OCI-LY3 (cell line): ENCODE results near the gene RAB11FIP5.

Experiments used
- H2AFZ ChIP-seq: fragments of 200-600, 300-600 bp; shearing (Covaris generic); 2 replicates; pipeline ENCODE4 v1.6.0; 2014; ENCODE audit warnings: antibody characterized with exemption, low read depth, low read length
- H3K27ac ChIP-seq: fragments of 200-600, 300-600 bp; sonication (generic); 2 replicates; pipeline ENCODE4 v1.5.1; 2014; ENCODE audit warnings: mild to moderate bottlenecking, low read length, moderate library complexity, mixed read lengths
- H3K27me3 ChIP-seq: fragments of 200-600, 300-600 bp; sonication (generic); 2 replicates; pipeline ENCODE4 v1.6.1; 2014; ENCODE audit warnings: low read depth, low read length, mixed read lengths
- H3K36me3 ChIP-seq: fragments of 200-600, 300-600 bp; sonication (generic); replicated peaks from 2 replicates; pipeline ENCODE3; 2014; ENCODE audit warnings: low read depth, low read length, mixed read lengths
- H3K4me1 ChIP-seq: fragments of 300-600, 200-600 bp; sonication (generic); 2 replicates; pipeline ENCODE4 v1.6.1; 2014; ENCODE audit warnings: low read length, mixed read lengths
- H3K4me2 ChIP-seq: fragments of 200-600, 300-600 bp; sonication (generic); 2 replicates; pipeline ENCODE4 v1.6.1; 2014; ENCODE audit warnings: low read length, mixed read lengths
- H3K4me3 ChIP-seq: fragments of 300-600, 200-600 bp; sonication (generic); 2 replicates; pipeline ENCODE4 v1.5.1; 2014; ENCODE audit warnings: antibody characterized with exemption, mild to moderate bottlenecking, low read length, moderate library complexity
- H3K79me2 ChIP-seq: fragments of 300-600, 200-600 bp; shearing (Covaris generic); 2 replicates; pipeline ENCODE4 v1.6.1; 2014; ENCODE audit warnings: mild to moderate bottlenecking, low read length, mixed read lengths
- H3K9ac ChIP-seq: fragments of 300-600, 200-600 bp; shearing (Covaris generic); 2 replicates; pipeline ENCODE4 v1.6.0; 2014; ENCODE audit warnings: mild to moderate bottlenecking, low read length, moderate library complexity
- H3K9me3 ChIP-seq: fragments of 200-600, 300-600 bp; shearing (Covaris generic); 2 replicates; pipeline ENCODE4 v1.6.1; 2014; ENCODE audit warnings: low read length, mixed read lengths; ENCODE audit not compliant: insufficient read depth
- H4K20me1 ChIP-seq: fragments of 200-600, 300-600 bp; sonication (generic); 2 replicates; pipeline ENCODE4 v1.6.1; 2016; ENCODE audit warnings: low read length, mixed read lengths; ENCODE audit not compliant: insufficient read depth
- CTCF ChIP-seq: fragments of 200-600, 300-600 bp; sonication (generic); IDR thresholded peaks from 2 replicates; pipeline ENCODE4 v1.5.1; 2014; ENCODE audit warnings: antibody characterized with exemption, low read length, low read depth
- EZH2phosphoT487 ChIP-seq: fragments of 200-600 bp; shearing (Covaris generic); IDR thresholded peaks from 2 replicates; pipeline ENCODE4 v1.6.1; 2018; ENCODE audit warnings: antibody characterized with exemption, mixed run types, low read depth

The RAB11FIP5 gene

GRCh38 chr2:73091696-73092095 lies 21.1 kb downstream of the RAB11FIP5 start:
- no peaks in the 10 kb centered on the region for H4K20me1 ChIP-seq
- no peak overlapping the region for H3K4me3 ChIP-seq
- H3K9me3 ChIP-seq, result no peaks in the 10 kb centered on the region
- no peak overlapping the region for H3K27ac ChIP-seq
- no peaks in the 10 kb centered on the region for H3K36me3 ChIP-seq
- no peak overlapping the region for H3K4me2 ChIP-seq
- peaks cover 6% of the 10 kb centered on the region; the same call in 1 of the 2 replicates for H3K4me1 ChIP-seq
- no peaks in the 10 kb centered on the region for H3K79me2 ChIP-seq
- no peak overlapping the region for H3K9ac ChIP-seq
- TF ChIP-seq CTCF, result no peak
- TF ChIP-seq EZH2phosphoT487, result no peak
- H2AFZ ChIP-seq, result no peak overlapping the region
- H3K27me3 ChIP-seq, result no peaks in the 10 kb centered on the region

GRCh38 chr2:73091164-73091563 lies 21.6 kb downstream of the RAB11FIP5 start:
- Histone ChIP-seq H3K9me3 (no peaks in the 10 kb centered on the region), H3K9ac (no peak overlapping the region), H3K27me3 (no peaks in the 10 kb centered on the region), H3K27ac (no peak overlapping the region), H3K79me2 (no peaks in the 10 kb centered on the region), H2AFZ (no peak overlapping the region), H3K4me1 (peaks cover 6% of the 10 kb centered on the region; the same call in 1 of the 2 replicates), H3K4me3 (no peak overlapping the region), H4K20me1 (no peaks in the 10 kb centered on the region), H3K4me2 (no peak overlapping the region), H3K36me3 (no peaks in the 10 kb centered on the region)
- TF ChIP-seq CTCF, result no peak
- no peak for TF ChIP-seq EZH2phosphoT487

GRCh38 chr2:73089270-73090030 lies 23.3 kb downstream of the RAB11FIP5 start:
- H3K27ac ChIP-seq, result no peak overlapping the region
- no peak overlapping the region for H2AFZ ChIP-seq
- H3K9ac ChIP-seq, result no peak overlapping the region

GRCh38 chr2:73088703-73089102 lies 24.0 kb downstream of the RAB11FIP5 start:
- Histone ChIP-seq H2AFZ (no peak overlapping the region), H3K9ac (no peak overlapping the region), H3K4me3 (no peak overlapping the region), H3K27me3 (no peaks in the 10 kb centered on the region), H3K4me1 (peaks cover 6% of the 10 kb centered on the region), H3K9me3 (no peaks in the 10 kb centered on the region), H4K20me1 (no peaks in the 10 kb centered on the region), H3K36me3 (no peaks in the 10 kb centered on the region), H3K27ac (no peak overlapping the region), H3K79me2 (no peaks in the 10 kb centered on the region), H3K4me2 (no peak overlapping the region)
- no peak for TF ChIP-seq EZH2phosphoT487
- no peak for TF ChIP-seq CTCF

More at GRCh38 chr2:73089270-73090030, 23.3 kb downstream of the RAB11FIP5 start:
- H3K9me3 ChIP-seq, result no peaks in the 10 kb centered on the region
- H3K27me3 ChIP-seq, result no peaks in the 10 kb centered on the region
- H3K4me3 ChIP-seq, result no peak overlapping the region
- no peak overlapping the region for H3K4me2 ChIP-seq
- H3K79me2 ChIP-seq, result no peaks in the 10 kb centered on the region
- no peaks in the 10 kb centered on the region for H4K20me1 ChIP-seq
- H3K36me3 ChIP-seq, result no peaks in the 10 kb centered on the region
- peaks cover 6% of the 10 kb centered on the region for H3K4me1 ChIP-seq
- TF ChIP-seq CTCF, result no peak
- TF ChIP-seq EZH2phosphoT487, result no peak
